Fibroblast of pulmonary artery (primary cell): ENCODE results near the gene ABCA13.

Source experiments
- DNase-seq: peaks from one replicate; pipeline ENCODE4 v3.0.0-alpha.2; 2010; ENCODE audit warnings: low read depth
- H3K4me3 ChIP-seq: replicated peaks from 2 replicates; pipeline ENCODE4 v1.5.1; 2011; ENCODE audit warnings: low read depth, mild to moderate bottlenecking, control low read depth, low read length, moderate library complexity
- TF ChIP-seq, protein P1 (sequence below): IDR thresholded peaks from 2 replicates; pipeline ENCODE4 v1.5.1; 2011; ENCODE audit warnings: mild to moderate bottlenecking, control low read depth, low read length, inconsistent platforms; ENCODE audit errors: missing control alignments

The ABCA13 gene

DNA sequence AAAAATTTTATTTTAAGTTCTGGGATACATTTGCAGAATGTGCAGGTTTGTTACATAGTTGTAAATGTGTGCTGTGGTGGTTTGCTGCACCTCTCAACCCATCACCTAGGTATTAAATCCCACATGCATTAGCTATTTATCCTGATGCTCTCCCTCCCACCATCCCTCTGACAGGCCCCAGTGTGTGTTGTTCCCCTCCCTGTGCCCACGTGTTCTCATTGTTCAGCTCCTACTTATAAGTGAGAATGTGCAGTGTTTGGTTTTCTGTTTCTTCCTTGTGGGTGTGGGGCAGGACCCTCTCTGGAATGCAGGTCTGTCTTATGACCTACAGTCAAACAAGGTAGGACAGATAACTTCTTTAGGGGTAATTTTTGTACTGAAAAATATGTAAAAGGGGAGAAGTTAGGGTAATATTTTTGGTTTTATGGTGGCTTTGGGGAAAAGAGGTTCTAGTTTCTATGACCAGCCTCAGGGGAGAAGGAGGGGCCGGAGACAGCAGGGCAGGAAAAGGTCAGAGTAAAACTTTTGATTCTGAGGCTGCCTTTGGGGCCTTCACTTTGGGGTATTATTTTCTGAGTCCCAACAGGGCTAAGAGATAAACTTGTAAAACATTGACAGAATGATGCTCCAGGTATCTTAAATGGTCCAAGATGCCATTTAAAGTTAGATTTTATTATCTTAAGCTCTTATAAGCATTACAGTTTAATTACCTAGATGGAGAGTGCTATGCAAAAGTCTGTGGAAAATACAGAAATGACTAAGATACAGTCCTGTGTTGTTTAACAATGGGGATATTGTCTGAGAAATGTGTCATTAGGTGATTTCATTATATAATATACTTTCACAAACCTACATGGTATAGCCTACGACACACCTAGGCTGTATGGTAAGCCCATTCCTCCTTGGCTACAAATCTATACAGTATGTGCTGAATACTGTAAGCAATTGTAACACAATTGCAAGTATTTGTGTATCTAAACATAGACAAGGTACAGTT lies 354.8 kb downstream of the ABCA13 start:
- no peak overlapping the region for H3K4me3 ChIP-seq
- DNase-seq: no peak
- TF ChIP-seq, protein P1, sequence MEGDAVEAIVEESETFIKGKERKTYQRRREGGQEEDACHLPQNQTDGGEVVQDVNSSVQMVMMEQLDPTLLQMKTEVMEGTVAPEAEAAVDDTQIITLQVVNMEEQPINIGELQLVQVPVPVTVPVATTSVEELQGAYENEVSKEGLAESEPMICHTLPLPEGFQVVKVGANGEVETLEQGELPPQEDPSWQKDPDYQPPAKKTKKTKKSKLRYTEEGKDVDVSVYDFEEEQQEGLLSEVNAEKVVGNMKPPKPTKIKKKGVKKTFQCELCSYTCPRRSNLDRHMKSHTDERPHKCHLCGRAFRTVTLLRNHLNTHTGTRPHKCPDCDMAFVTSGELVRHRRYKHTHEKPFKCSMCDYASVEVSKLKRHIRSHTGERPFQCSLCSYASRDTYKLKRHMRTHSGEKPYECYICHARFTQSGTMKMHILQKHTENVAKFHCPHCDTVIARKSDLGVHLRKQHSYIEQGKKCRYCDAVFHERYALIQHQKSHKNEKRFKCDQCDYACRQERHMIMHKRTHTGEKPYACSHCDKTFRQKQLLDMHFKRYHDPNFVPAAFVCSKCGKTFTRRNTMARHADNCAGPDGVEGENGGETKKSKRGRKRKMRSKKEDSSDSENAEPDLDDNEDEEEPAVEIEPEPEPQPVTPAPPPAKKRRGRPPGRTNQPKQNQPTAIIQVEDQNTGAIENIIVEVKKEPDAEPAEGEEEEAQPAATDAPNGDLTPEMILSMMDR: no peak

DNA sequence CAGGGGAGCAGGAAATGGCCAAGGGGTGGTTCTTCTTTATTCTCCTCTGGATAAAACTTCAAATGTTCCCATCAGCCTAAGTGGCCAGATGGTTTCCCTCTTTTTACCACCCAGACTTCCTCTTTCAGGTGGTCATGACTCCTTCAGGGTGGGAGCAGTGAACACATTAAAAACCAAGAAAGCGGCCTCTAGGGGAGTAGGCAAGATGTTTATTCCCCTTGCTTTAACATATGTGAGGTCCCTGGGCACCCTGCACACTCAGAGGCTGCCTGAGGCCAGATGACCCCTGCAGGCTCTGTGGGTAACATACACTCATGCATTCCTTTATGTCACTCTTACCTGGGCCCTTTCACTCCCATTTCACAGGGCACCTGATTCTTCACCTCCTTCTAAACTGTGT lies 357.4 kb downstream of the ABCA13 start:
- no peak overlapping the region for H3K4me3 ChIP-seq
- TF ChIP-seq, protein P1: no peak
- DNase-seq: no peak

DNA sequence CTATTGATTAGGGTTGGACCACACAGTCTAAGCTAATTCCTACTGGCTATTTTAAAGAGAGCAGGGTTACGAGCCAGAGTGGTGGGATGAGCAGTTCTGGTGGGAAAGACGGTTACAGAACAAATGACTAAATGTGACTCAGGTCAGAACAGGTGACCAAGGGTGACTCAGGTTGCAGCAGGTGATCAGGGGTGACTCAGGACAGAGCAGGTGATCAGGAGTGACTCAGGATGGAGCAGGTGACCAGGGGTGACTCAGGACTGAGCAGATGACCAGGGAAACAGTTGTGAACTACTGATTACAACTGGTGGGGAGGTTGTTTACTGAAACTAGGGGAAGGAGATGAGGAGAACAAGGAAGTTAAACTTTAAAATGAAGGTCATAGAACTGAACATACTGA lies 366.3 kb downstream of the ABCA13 start:
- TF ChIP-seq, protein P1: no peak
- no peak for DNase-seq
- no peak overlapping the region for H3K4me3 ChIP-seq

DNA sequence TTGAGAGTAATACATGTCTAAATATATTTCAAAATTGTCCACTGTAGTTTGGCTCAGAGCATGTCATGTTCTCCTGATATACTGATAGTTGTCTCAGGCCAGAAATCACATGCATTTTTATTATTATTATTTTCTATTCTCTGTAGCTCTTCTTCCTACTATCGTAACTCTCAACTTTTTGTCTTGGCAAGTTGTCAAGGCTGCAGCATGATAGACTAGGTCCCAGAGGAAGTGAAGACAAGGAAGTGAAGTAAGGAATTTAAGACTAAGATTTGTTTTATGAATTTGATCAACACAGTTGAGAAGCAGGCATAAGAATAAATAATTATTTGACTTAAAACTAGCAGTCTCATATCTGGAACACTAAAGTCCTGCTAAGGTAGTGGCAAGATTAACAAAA lies 369.5 kb downstream of the ABCA13 start:
- no peak for DNase-seq
- H3K4me3 ChIP-seq: no peak overlapping the region
- TF ChIP-seq, protein P1: no peak

DNA sequence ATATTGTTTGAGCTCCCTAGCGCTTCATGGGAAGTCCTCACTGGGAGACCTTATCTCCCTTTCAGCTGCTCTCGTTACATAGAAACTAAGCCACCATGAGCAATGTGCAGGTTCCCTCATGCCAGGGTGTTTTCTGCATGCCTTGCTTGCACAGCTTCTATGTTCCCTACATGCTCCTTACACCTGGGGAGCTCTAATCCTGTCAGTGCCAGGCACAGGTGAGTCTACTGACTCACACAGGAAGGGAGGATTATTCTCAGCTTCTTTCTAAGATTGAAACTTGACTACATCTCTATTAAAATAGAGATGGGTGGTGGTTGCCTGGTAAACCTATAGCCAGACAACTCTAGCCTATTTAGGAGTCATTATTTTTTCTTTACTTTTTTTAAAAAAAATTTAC lies 377.4 kb downstream of the ABCA13 start:
- no peak for DNase-seq

DNA sequence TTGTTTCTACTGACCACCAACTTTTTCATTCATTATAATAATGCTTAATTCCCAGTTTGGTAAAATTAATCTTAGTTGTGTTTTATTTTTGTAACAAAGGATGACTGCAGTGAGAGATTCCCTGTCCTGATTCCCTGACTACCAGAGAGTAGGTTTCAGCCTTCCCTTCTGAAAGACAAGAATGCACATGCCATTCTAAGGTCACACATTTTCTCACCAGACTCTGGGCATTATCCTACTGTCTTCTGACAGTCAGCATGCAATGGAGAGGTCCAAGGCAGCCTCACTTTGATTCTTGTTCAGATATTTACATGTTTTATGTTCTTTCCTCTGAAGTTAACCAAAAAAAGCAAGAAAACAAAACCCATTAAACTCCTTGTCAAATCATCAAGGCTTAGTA lies 380.4 kb downstream of the ABCA13 start:
- no peak overlapping the region for H3K4me3 ChIP-seq
- DNase-seq: no peak
- TF ChIP-seq, protein P1: no peak

More for the DNA sequence above, 377.4 kb downstream of the ABCA13 start:
- TF ChIP-seq, protein P1: no peak
- no peak overlapping the region for H3K4me3 ChIP-seq
